Measurements from ENCODE around the gene ZNF175.

DNA sequence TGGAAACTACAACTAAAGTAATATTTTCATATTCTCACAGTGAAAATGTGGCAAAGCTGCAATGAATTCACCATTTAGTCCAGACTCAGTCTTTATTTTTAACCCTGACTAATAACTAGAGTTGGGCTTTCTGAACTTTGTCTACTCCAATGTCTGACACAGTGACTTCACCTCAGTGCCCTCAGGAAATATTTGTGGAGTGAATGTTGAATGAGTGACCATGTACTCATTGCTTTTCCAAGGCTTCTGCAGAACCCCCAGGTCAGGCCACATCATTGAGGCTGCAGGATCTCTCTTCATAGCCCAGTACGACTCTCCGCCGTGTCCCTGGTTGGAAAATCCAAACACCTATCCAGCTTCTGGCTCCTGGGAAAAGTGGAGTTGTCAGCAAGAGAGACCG lies 1.8 kb downstream of the ZNF175 start:
- TF ChIP-seq POLR2A (IDR thresholded peaks at IDR 0.05) = no peak
- TF ChIP-seq, protein P1, sequence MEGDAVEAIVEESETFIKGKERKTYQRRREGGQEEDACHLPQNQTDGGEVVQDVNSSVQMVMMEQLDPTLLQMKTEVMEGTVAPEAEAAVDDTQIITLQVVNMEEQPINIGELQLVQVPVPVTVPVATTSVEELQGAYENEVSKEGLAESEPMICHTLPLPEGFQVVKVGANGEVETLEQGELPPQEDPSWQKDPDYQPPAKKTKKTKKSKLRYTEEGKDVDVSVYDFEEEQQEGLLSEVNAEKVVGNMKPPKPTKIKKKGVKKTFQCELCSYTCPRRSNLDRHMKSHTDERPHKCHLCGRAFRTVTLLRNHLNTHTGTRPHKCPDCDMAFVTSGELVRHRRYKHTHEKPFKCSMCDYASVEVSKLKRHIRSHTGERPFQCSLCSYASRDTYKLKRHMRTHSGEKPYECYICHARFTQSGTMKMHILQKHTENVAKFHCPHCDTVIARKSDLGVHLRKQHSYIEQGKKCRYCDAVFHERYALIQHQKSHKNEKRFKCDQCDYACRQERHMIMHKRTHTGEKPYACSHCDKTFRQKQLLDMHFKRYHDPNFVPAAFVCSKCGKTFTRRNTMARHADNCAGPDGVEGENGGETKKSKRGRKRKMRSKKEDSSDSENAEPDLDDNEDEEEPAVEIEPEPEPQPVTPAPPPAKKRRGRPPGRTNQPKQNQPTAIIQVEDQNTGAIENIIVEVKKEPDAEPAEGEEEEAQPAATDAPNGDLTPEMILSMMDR (IDR thresholded peaks at IDR 0.05) = no peak

Measured in heart left ventricle (tissue), 13 donors.